ENCODE measurements around the gene TMEM255B. TPM values are rescaled to one million over a fixed set of nuclear protein-coding genes. Genes with fewer than 3 reads are reported as not detected.
"Not testable (repeated sequence)": the region's sequence is repeated elsewhere in the genome, so short reads cannot be mapped to it uniquely, and the experiment has no call there.

TMEM255B gene
- total RNA-seq, 2 experiments from 2014 or later: 1.4 to 1.6 TPM

- H3K27ac Mint-ChIP-seq: no peak overlapping the region
Observed at GRCh38 chr13:113741191-113741668, 17.8 kb upstream of the TMEM255B start.

GRCh38 chr13:113742000-113742441 lies 17.0 kb upstream of the TMEM255B start:
- POLR2A ChIA-PET: no interaction called here

More at GRCh38 chr13:113741191-113741668, 17.8 kb upstream of the TMEM255B start:
- ATAC-seq (ENCODE audit: low read depth) (no peak), DNase-seq (no peak)
- POLR2A ChIA-PET: no interaction called here
- no peaks in the 10 kb centered on the region for H3K36me3 Mint-ChIP-seq
- peaks cover 21% of the 10 kb centered on the region for H3K27me3 Mint-ChIP-seq
- H3K4me1 Mint-ChIP-seq: peaks cover 18% of the 10 kb centered on the region
- no peaks in the 10 kb centered on the region for H3K9me3 Mint-ChIP-seq
- H3K4me3 Mint-ChIP-seq: no peak overlapping the region

GRCh38 chr13:113742445-113743120 lies 16.4 kb upstream of the TMEM255B start:
- Mint-ChIP-seq H3K9me3 (no peaks in the 10 kb centered on the region), H3K4me3 (no peak overlapping the region), H3K4me1 (peaks cover 20% of the 10 kb centered on the region), H3K27me3 (peaks cover 21% of the 10 kb centered on the region), H3K36me3 (no peaks in the 10 kb centered on the region), H3K27ac (no peak overlapping the region)
- DNase-seq (no peak), ATAC-seq (ENCODE audit: low read depth) (peak; percentile 21)
- POLR2A ChIA-PET: no interaction called here

More at GRCh38 chr13:113742000-113742441, 17.0 kb upstream of the TMEM255B start:
- ATAC-seq (ENCODE audit: low read depth) (peak; percentile 61), DNase-seq (no peak)
- Mint-ChIP-seq H3K27ac (no peak overlapping the region), H3K4me3 (no peak overlapping the region), H3K9me3 (no peaks in the 10 kb centered on the region), H3K27me3 (peaks cover 21% of the 10 kb centered on the region), H3K36me3 (no peaks in the 10 kb centered on the region), H3K4me1 (peaks cover 20% of the 10 kb centered on the region)

DNA sequence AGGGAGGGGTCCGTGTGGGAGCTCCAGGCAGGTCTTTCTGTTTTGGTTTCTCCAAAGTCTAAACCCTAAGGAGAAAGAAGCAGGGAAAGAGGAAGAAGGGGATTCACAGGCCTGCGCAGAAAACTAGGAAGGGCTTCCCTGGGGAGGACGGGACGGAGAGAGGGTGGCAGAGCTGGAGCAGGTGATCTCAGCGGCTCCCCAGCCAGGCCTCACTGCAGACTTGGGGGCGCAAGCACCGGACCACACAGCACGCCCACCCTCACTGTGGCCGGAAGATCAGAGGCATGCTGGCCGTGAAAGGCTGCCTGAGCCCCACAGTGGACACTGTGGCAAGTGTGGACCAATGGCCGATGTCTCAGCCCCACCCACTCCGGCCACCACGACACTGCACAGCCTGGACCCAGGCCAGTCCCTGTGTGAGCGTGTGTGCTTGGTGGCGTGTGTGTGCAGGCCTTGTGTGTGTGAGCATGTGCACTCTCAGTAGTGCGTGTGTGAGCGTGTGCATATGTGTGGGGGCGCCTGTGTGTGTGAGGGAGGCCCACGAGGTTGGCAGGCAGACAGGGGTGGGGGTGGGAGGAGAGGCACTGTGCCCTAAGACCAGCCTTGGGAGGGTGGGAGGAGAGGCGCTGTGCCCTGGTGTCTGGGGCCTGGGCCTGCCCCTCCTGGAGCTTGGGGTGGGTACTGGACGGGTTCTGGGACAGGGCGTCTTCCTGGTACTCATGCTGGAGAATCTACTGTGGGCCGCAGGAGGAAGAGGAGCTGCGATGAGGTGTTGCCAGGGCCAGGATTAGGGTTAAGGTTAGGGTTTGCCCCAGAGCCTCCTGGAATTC lies 15.4 kb upstream of the TMEM255B start:
- Mint-ChIP-seq H3K4me1 (peaks cover 20% of the 10 kb centered on the region), H3K27ac (no peak overlapping the region), H3K27me3 (peaks cover 21% of the 10 kb centered on the region), H3K9me3 (no peaks in the 10 kb centered on the region), H3K36me3 (no peaks in the 10 kb centered on the region), H3K4me3 (no peak overlapping the region)
- POLR2A ChIA-PET: no interaction called here
- no peak for DNase-seq
- ATAC-seq (ENCODE audit: low read depth): no peak

- DNase-seq: no peak
- Mint-ChIP-seq H3K27me3 (peaks cover 21% of the 10 kb centered on the region), H3K9me3 (no peaks in the 10 kb centered on the region), H3K27ac (no peak overlapping the region), H3K36me3 (no peaks in the 10 kb centered on the region), H3K4me3 (no peak overlapping the region), H3K4me1 (peaks cover 20% of the 10 kb centered on the region)
- no peak for ATAC-seq (ENCODE audit: low read depth)
- POLR2A ChIA-PET: no interaction called here
Observed at GRCh38 chr13:113744197-113745000, 14.6 kb upstream of the TMEM255B start.

DNA sequence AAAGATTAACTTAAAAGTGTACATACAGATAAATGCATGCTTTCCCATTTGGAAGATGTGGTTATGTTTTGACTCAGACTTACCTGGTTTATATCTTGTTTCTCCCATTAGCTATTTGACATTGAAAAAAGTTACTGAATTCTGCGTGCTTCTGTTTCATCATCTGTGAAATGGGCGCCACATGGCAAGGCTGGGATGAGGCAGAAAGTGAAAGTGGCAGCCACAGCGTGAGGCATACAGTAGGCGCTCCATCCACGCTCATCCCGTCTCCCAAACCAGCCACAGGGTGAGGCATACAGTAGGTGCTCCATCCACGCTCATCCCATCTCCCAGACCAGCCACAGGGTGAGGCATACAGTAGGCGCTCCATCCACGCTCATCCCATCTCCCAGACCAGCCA lies 14.0 kb upstream of the TMEM255B start:
- H3K9me3 Mint-ChIP-seq: no peaks in the 10 kb centered on the region
- H3K27me3 Mint-ChIP-seq: peaks cover 20% of the 10 kb centered on the region
- no peaks in the 10 kb centered on the region for H3K36me3 Mint-ChIP-seq
- POLR2A ChIA-PET: no interaction called here
- DNase-seq (no peak), ATAC-seq (ENCODE audit: low read depth) (no peak)
- H3K4me3 Mint-ChIP-seq: no peak overlapping the region
- no peak overlapping the region for H3K27ac Mint-ChIP-seq
- peaks cover 20% of the 10 kb centered on the region for H3K4me1 Mint-ChIP-seq

DNA sequence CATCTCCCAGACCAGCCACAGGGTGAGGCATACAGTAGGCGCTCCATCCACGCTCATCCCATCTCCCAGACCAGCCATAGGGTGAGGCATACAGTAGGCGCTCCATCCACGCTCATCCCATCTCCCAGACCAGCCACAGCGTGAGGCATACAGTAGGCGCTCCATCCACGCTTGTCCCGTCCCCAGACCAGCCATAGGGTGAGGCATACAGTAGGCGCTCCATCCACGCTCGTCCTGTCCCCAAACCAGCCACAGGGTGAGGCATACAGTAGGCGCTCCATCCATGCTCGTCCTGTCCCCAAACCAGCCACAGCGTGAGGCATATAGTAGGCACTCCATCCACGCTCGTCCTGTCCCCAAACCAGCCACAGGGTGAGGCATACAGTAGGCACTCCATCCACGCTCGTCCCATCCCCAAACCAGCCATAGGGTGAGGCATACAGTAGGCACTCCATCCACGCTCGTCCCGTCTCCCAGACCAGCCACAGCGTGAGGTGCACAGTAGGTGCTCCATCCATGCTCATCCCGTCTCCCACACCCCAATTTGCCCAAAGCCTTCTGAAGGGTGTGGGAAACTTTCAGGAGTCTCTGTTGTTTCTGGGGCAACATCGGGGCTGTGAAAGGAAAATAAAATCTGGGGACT lies 13.4 kb upstream of the TMEM255B start:
- H3K36me3 Mint-ChIP-seq; POLR2A ChIA-PET; H3K4me3 Mint-ChIP-seq; ATAC-seq (ENCODE audit: low read depth); H3K9me3 Mint-ChIP-seq; DNase-seq; H3K27ac Mint-ChIP-seq: not testable (repeated sequence)
- peaks cover 17% of the 10 kb centered on the region for H3K4me1 Mint-ChIP-seq
- H3K27me3 Mint-ChIP-seq: peaks cover 15% of the 10 kb centered on the region

DNA sequence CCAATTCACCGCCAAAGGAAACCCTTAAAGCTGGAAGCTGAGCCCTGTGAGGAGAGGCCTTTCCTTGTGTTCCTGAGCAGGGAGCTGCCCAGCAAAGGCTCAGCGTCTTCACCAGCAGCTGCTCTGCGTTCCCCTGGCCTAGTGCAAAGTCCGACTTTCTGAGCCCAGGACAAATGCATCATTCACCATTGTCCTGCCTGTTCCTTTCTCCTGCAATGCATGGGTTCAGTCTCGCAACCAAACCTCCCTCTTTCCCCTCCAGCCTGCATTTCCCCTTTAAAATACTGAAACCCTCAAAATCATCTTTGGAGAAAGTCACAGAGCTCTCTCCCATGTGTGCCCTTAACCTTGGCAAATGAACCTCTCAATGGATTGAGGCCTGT lies 12.9 kb upstream of the TMEM255B start:
- Mint-ChIP-seq H3K27me3 (peaks cover 12% of the 10 kb centered on the region), H3K27ac (no peak overlapping the region), H3K9me3 (peaks cover 8% of the 10 kb centered on the region), H3K4me1 (peaks cover 12% of the 10 kb centered on the region), H3K36me3 (no peaks in the 10 kb centered on the region), H3K4me3 (no peak overlapping the region)
- ATAC-seq (ENCODE audit: low read depth) (no peak), DNase-seq (no peak)
- POLR2A ChIA-PET: no interaction called here

GRCh38 chr13:113746671-113747070 lies 12.4 kb upstream of the TMEM255B start:
- H3K4me3 Mint-ChIP-seq: no peak overlapping the region
- DNase-seq (no peak), ATAC-seq (ENCODE audit: low read depth) (no peak)
- H3K27me3 Mint-ChIP-seq: peaks cover 7% of the 10 kb centered on the region
- H3K4me1 Mint-ChIP-seq: peaks cover 8% of the 10 kb centered on the region
- no peak overlapping the region for H3K27ac Mint-ChIP-seq
- H3K36me3 Mint-ChIP-seq: no peaks in the 10 kb centered on the region
- POLR2A ChIA-PET: no interaction called here
- H3K9me3 Mint-ChIP-seq: peaks cover 11% of the 10 kb centered on the region

- Mint-ChIP-seq H3K27me3 (peaks cover 1% of the 10 kb centered on the region), H3K36me3 (no peaks in the 10 kb centered on the region), H3K9me3 (peaks cover 11% of the 10 kb centered on the region), H3K4me3 (no peak overlapping the region), H3K27ac (no peak overlapping the region), H3K4me1 (peaks cover 2% of the 10 kb centered on the region)
- DNase-seq: no peak
- POLR2A ChIA-PET: no interaction called here
- no peak for ATAC-seq (ENCODE audit: low read depth)
Observed at GRCh38 chr13:113747291-113747833, 11.7 kb upstream of the TMEM255B start.

DNA sequence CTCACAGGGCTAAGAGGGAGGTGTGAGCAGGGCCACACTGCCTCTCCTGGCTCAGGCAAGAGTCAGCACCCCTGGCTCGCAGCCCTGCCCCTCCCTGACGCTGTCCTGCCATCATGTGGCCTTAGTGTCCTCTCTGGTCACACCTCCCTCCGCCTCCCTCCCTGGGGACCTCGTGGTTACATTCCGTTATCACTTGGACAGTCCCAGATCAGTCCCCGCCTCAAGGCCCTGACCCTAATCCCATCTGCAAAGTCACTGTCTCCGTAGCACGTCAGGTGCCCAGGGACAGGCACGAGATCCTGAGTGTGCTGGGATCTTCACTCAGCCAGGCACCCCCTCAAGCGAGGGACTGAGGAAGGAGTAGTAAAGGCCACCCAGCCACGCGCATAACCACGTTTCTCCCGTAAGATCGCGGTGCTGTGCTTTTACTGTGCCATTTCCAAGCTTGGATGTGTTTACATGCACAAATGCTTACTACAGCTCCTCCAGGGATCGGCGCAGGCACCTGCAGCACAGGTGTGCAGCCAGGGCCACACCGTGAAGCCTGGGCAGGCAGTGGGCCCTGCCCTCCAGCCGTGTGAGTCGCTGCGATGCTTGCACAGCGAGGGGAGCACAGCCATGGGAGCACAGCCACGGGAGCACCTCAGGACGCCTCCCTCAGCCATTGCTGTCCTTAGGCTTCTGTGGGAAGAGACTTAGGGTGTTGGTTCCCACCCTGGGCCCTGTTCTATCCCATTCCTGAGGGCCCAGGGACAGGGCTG lies 10.7 kb upstream of the TMEM255B start:
- H3K36me3 Mint-ChIP-seq: no peaks in the 10 kb centered on the region
- POLR2A ChIA-PET: no interaction called here
- no peak for ATAC-seq (ENCODE audit: low read depth)

DNA sequence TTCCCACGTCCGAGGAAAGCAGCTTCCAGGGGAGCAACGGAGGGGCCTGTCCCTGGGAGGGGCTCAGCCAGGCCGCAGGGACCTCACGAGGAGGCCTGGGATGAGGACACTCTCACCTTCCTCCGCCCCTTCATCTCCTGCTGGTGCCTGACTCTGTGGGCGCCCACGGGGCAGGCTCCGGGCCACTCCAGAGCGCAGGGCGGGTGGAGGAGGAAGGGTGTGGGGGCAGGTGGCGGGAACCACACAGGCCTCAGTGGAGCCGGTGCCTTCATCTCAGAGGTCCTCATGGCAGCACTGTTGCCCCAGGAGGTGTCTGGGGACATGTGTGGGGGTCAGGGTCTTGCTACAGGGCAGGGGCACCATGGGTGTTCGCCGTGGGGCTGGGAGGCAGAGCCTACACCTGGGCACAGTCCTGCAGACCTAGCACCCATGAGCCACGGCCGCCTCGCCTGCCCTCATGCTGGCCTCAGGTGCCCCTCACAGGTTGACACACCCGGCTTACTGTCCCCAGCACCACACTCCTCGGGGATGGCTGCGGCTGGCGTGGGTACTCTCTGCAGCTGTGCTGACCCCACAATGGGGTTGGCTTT lies 10.1 kb upstream of the TMEM255B start:
- Mint-ChIP-seq H3K4me1 (peaks cover 2% of the 10 kb centered on the region), H3K27ac (no peak overlapping the region), H3K36me3 (no peaks in the 10 kb centered on the region), H3K4me3 (no peak overlapping the region), H3K27me3 (peaks cover 3% of the 10 kb centered on the region), H3K9me3 (peaks cover 11% of the 10 kb centered on the region)
- POLR2A ChIA-PET: no interaction called here
- DNase-seq (no peak), ATAC-seq (ENCODE audit: low read depth) (no peak)

More for the DNA sequence above, 10.7 kb upstream of the TMEM255B start:
- Mint-ChIP-seq H3K9me3 (peaks cover 11% of the 10 kb centered on the region), H3K27ac (no peak overlapping the region), H3K27me3 (no peaks in the 10 kb centered on the region), H3K4me1 (peaks cover 2% of the 10 kb centered on the region), H3K4me3 (no peak overlapping the region)
- no peak for DNase-seq

All from activated naive CD8-positive, alpha-beta T cell treated with anti-CD3 and anti-CD28 coated beads, Interleukin-2, amount 10 ng/mL, durations not matched to agents 7 days and 5 days (primary cell).